GM21786 (cell line): ENCODE data around the gene ASB12.

Experiments
- ATAC-seq: cut with Tn5 transposase; IDR thresholded peaks from one replicate; pipeline ENCODE4 v1.9.1; 2021; ENCODE audit not compliant: unreplicated experiment

ASB12 gene

DNA sequence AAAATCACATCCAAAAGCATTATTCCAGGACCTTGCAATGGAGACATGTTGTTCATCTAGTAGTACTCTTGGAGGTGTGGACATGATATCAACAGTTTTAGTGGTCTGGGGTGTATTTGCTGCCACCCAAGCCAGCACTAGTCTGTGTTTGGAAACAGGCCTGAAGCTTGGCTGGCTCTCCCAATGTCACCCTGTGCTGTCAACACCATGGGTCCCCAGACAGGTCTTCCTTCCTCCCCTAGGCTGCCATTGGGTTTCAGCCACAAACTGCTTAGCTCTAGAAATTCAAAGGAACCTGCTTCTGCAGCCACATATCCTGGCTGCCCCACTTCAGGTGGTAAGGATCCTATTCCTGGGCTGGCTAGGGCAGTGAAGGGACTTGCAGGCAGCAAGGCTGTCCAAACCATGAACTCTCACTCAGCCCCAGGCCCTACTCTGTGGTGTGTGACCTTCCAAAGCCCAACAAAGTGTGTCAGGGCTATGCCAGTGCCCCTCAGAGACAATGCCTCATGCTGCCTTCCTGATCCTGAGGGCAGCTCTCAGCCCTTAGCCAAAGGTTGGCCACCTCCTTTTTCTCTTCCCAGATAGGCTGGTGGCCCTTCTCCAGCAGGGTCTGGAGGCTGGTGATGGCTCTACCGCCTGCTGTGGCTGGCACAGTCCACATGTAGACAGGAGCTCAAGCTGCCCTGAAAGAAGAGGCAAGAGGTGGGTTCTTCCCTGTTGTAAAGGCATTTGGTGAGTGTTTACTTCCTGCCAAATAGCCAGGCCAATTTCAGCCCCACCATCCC lies 43.2 kb downstream of the ASB12 start:
- ATAC-seq: no peak

DNA sequence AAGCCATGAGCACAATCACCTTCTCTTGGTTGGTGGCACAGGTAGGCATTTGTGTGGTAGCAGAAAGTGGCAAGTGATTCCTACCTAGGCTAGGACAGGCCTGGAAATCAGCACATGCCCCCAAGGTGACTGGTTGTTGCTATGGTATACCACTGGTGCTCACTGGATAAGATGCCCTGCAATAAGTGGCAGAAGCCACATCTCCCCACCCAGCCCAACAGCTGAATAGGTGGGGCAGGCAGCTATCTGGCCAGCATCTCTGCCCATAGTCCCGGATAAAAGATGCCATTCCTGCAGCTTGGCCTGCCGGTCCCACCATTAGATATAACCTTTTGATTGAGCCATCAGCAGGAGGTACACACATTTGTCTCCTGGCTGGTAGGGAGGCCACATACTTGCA lies 46.0 kb downstream of the ASB12 start:
- ATAC-seq: no peak

DNA sequence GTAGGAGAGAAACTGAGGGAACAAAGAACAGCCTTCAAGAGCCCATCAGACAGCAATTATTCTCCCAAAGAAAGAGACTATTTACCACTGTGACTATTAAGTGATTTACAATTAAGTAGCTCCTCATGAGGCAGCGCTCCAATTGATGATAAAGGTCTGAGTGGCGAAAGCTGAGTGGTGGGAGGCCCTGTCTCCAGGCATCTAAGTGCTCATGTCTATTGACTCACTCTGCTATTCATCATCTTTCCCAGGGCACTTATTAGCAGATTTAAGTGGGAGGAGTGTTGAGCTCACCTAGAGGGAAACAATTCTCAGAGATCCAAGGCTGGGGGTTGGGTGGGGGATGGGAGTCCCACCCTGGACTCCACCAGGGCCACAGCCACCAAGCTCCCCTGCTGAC lies 48.2 kb downstream of the ASB12 start:
- ATAC-seq: no peak

DNA sequence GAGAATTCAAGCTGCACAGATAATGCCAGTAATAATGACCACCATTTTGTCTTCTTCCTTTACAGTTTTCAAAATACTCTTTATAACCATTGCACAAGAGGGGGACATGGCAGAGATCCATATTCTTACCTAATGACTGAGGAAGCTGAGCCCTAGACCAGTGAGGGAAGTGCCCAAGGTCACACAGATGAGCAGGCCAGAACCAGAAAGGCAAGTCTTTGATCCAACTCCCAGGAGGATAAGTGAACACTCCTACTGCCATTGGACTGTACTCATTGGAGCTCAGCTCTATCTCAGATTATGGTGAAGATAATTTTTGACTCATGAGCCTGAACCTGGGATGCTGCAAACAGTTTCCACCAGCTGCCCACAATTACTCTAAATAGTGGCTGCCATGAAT lies 53.5 kb downstream of the ASB12 start:
- no peak for ATAC-seq
